GM19239 (cell line): ENCODE data around the gene EFHD1.
"Not testable (repeated sequence)": the region's sequence is repeated elsewhere in the genome, so short reads cannot be mapped to it uniquely, and the experiment has no call there.

Experiments
- DNase-seq: peaks from one replicate; pipeline ENCODE4 v3.0.0; 2011; ENCODE audit warnings: low spot score; ENCODE audit not compliant: insufficient read length
- FAIRE-seq: peaks from 2 replicates; lab custom pipeline; 2011; peaks lifted over from hg19 to GRCh38; lab: Jason Lieb, UNC

Gene EFHD1

GRCh38 chr2:232645061-232645460 is 11.7 kb downstream of the EFHD1 start:
- DNase-seq (no peak), FAIRE-seq (no peak)

- FAIRE-seq, result no peak
- DNase-seq, result no peak
These were observed 13.3 kb downstream of the EFHD1 start for GRCh38 chr2:232646726-232647125.

- DNase-seq, result no peak
- FAIRE-seq, result no peak
These were observed 13.9 kb downstream of the EFHD1 start for GRCh38 chr2:232647261-232647660.

GRCh38 chr2:232649033-232649432 is 15.6 kb downstream of the EFHD1 start:
- FAIRE-seq (no peak), DNase-seq (no peak)

GRCh38 chr2:232652505-232652851 is 19.1 kb downstream of the EFHD1 start:
- no peak for FAIRE-seq

GRCh38 chr2:232653441-232653840 is 20.0 kb downstream of the EFHD1 start:
- no peak for DNase-seq
- FAIRE-seq, result no peak

More at GRCh38 chr2:232652505-232652851, 19.1 kb downstream of the EFHD1 start:
- DNase-seq, result no peak

- FAIRE-seq, result no peak
- no peak for DNase-seq
These were observed 22.0 kb downstream of the EFHD1 start for GRCh38 chr2:232655392-232655791.

GRCh38 chr2:232658217-232658785 is 24.9 kb downstream of the EFHD1 start:
- no peak for DNase-seq

GRCh38 chr2:232659359-232659758 is 26.0 kb downstream of the EFHD1 start:
- DNase-seq (no peak), FAIRE-seq (no peak)

More at GRCh38 chr2:232658217-232658785, 24.9 kb downstream of the EFHD1 start:
- no peak for FAIRE-seq

- DNase-seq, result no peak
- FAIRE-seq, result no peak
These were observed 29.3 kb downstream of the EFHD1 start for GRCh38 chr2:232662486-232663260.

GRCh38 chr2:232666051-232666805 is 32.8 kb downstream of the EFHD1 start:
- DNase-seq (no peak), FAIRE-seq (no peak)

GRCh38 chr2:232667989-232668583 is 34.7 kb downstream of the EFHD1 start:
- no peak for DNase-seq
- FAIRE-seq, result no peak

- no peak for FAIRE-seq
- no peak for DNase-seq
These were observed 35.5 kb downstream of the EFHD1 start for GRCh38 chr2:232668805-232669444.

- FAIRE-seq, result no peak
- DNase-seq, result no peak
These were observed 39.2 kb downstream of the EFHD1 start for GRCh38 chr2:232672588-232672987.

GRCh38 chr2:232674491-232674890 is 41.1 kb downstream of the EFHD1 start:
- DNase-seq (no peak), FAIRE-seq (no peak)

- no peak for FAIRE-seq
- DNase-seq, result no peak
These were observed 42.0 kb downstream of the EFHD1 start for GRCh38 chr2:232675381-232675780.

- DNase-seq, result no peak
- no peak for FAIRE-seq
These were observed 46.6 kb downstream of the EFHD1 start for GRCh38 chr2:232680006-232680405.

GRCh38 chr2:232681527-232681926 is 48.1 kb downstream of the EFHD1 start:
- DNase-seq, result no peak
- FAIRE-seq, result no peak

- FAIRE-seq, result no peak
- DNase-seq, result no peak
These were observed 50.0 kb downstream of the EFHD1 start for GRCh38 chr2:232683368-232683767.

- not testable (repeated sequence) for FAIRE-seq, DNase-seq
These were observed 52.0 kb downstream of the EFHD1 start for GRCh38 chr2:232685391-232685790.
